GM23248 (cell line): ENCODE data around the gene RAD52.

Experiments used
- EZH2 ChIP-seq: fragments of 200-600 bp; sonication (generic); IDR thresholded peaks from 2 replicates; pipeline ENCODE4 v1.6.1; 2018; ENCODE audit warnings: antibody characterized with exemption, mild to moderate bottlenecking; ENCODE audit not compliant: insufficient read depth, poor library complexity, severe bottlenecking
- EZH2phosphoT487 ChIP-seq: fragments of 200-600 bp; sonication (generic); IDR thresholded peaks from 2 replicates; pipeline ENCODE4 v1.6.1; 2018; ENCODE audit warnings: antibody characterized with exemption, moderate library complexity, mild to moderate bottlenecking, low read depth; ENCODE audit not compliant: insufficient read depth

DNA sequence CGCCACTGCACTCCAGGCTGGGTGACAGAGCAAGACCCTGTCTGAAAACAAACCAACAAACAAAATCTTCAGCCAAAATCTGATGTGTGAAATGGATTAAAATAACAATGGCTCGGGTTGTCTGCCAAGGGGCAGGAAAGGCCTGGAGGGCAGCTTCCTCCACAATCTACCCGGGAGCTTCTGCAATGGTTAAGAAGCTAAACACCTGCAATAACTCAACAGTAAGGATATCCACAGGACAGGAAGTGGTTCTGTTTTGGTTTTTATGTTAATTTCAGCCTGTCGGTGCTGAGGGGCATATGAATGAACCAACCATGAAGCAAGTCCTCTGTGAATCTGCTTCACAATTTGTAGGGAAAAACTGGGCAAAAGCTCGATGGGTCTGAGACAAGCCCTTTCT lies 34.4 kb downstream of the RAD52 start:
- TF ChIP-seq EZH2, result no peak
- TF ChIP-seq EZH2phosphoT487, result no peak
